ENCODE results near the gene FAF2. TPM values are rescaled to one million over a fixed set of nuclear protein-coding genes. Genes with fewer than 3 reads are reported as not detected.

FAF2 gene
- total RNA-seq, 1 experiment from 2014 or later, result 59.7 TPM

DNA sequence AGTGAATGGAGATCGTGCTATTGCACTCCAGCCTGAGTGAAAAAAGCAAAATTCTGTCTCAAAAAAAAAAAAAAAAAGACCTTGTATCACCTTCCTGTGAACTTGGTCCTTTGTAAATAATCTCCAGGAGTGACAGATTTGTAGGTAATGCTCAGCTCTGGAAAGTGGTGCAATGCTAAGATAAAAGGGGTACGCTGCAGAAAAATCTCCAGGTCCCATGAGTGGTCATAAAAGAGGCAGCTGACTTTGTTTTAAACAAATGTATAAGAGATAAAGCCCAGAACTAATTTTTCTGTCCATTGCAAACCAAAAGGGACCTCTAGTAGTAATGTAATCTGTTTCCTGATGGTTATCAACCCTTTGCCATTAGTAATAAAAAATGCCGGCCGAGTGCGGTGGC, 55.3 kb downstream of the FAF2 start:
- no peak for DNase-seq
- Histone ChIP-seq H3K4me3 (no peak overlapping the region), H3F3A (ENCODE audit: insufficient read depth, low read depth) (peaks cover 30% of the 10 kb centered on the region), H3K9me2 (ENCODE audit: insufficient read depth) (no peaks in the 10 kb centered on the region), H3K36me3 (ENCODE audit: low read depth) (peaks cover 39% of the 10 kb centered on the region), H3K27ac (no peak overlapping the region), H3K4me2 (no peak overlapping the region), H2AFZ (no peak overlapping the region), H3K79me2 (ENCODE audit: low read depth) (peaks cover 4% of the 10 kb centered on the region; the same call in 1 of the 2 replicates), H4K20me1 (ENCODE audit: insufficient read depth) (peaks cover 9% of the 10 kb centered on the region; the same call in 1 of the 2 replicates), H3K27me3 (ENCODE audit: insufficient read depth, low read depth) (no peaks in the 10 kb centered on the region), H3K9me3 (ENCODE audit: insufficient read depth, low read depth) (no peaks in the 10 kb centered on the region), H3K4me1 (replicated peaks; ENCODE audit: insufficient read depth) (peaks cover 2% of the 10 kb centered on the region)
- ChIA-PET POLR2A (ENCODE audit: unreplicated experiment) (interaction anchor here (0.6 kb wide), 1 partner anchor 88 kb away, joined by 4 read pairs; no protein-coding TSS in a partner anchor), CTCF (no interaction called here)
- TF ChIP-seq EZH2 (IDR thresholded peaks at IDR 0.05; ENCODE audit: low read depth), result no peak
- TF ChIP-seq, protein P1, sequence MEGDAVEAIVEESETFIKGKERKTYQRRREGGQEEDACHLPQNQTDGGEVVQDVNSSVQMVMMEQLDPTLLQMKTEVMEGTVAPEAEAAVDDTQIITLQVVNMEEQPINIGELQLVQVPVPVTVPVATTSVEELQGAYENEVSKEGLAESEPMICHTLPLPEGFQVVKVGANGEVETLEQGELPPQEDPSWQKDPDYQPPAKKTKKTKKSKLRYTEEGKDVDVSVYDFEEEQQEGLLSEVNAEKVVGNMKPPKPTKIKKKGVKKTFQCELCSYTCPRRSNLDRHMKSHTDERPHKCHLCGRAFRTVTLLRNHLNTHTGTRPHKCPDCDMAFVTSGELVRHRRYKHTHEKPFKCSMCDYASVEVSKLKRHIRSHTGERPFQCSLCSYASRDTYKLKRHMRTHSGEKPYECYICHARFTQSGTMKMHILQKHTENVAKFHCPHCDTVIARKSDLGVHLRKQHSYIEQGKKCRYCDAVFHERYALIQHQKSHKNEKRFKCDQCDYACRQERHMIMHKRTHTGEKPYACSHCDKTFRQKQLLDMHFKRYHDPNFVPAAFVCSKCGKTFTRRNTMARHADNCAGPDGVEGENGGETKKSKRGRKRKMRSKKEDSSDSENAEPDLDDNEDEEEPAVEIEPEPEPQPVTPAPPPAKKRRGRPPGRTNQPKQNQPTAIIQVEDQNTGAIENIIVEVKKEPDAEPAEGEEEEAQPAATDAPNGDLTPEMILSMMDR (conservative IDR thresholded peaks at IDR 0.05), result no peak
- intact Hi-C loops (cut with micrococcal nuclease; ENCODE audit: unreplicated experiment), result no loop called here
- BruUV-seq (replicated peaks), result no TSS peak

DNA sequence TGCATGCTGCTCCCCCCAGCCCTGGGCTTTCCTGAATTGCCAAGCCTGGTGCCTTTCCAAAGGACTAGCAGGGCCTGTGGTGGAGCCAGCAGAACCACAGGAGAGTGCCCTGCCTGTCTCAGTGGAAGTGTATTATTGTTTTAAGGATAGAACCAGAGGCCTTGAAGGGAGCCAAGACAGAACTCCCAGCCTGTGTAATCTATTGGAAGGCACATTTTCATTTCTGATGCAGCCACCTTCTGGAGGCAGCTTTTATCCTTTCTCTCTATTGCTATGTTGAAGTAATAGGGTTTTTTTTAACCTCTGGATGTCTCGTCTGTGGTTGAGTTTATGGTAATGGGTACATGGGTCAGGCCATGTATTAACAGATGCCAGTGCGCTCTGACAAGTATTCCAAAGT, 59.7 kb downstream of the FAF2 start:
- H4K20me1 ChIP-seq (ENCODE audit: insufficient read depth), result peaks cover 4% of the 10 kb centered on the region; the same call in 1 of the 2 replicates
- H3K9me2 ChIP-seq (ENCODE audit: insufficient read depth), result no peaks in the 10 kb centered on the region
- H3F3A ChIP-seq (ENCODE audit: insufficient read depth, low read depth), result peaks cover 21% of the 10 kb centered on the region; the same call in 1 of the 2 replicates
- H3K9me3 ChIP-seq (ENCODE audit: insufficient read depth, low read depth), result no peaks in the 10 kb centered on the region
- no peak overlapping the region for H3K4me2 ChIP-seq
- H3K27ac ChIP-seq, result no peak overlapping the region
- BruUV-seq (replicated peaks), result no TSS peak
- no peaks in the 10 kb centered on the region for H3K4me1 ChIP-seq (replicated peaks; ENCODE audit: insufficient read depth)
- H3K27me3 ChIP-seq (ENCODE audit: insufficient read depth, low read depth), result no peaks in the 10 kb centered on the region
- no peak for DNase-seq
- POLR2A ChIA-PET (ENCODE audit: unreplicated experiment), result no interaction called here
- H3K4me3 ChIP-seq, result no peak overlapping the region
- peaks cover 11% of the 10 kb centered on the region for H3K36me3 ChIP-seq (ENCODE audit: low read depth)
- TF ChIP-seq EZH2 (IDR thresholded peaks at IDR 0.05; ENCODE audit: low read depth), result no peak
- intact Hi-C loops (cut with micrococcal nuclease; ENCODE audit: unreplicated experiment), result no loop called here
- CTCF ChIA-PET, result no interaction called here
- no peak overlapping the region for H2AFZ ChIP-seq
- no peaks in the 10 kb centered on the region for H3K79me2 ChIP-seq (ENCODE audit: low read depth)

DNA sequence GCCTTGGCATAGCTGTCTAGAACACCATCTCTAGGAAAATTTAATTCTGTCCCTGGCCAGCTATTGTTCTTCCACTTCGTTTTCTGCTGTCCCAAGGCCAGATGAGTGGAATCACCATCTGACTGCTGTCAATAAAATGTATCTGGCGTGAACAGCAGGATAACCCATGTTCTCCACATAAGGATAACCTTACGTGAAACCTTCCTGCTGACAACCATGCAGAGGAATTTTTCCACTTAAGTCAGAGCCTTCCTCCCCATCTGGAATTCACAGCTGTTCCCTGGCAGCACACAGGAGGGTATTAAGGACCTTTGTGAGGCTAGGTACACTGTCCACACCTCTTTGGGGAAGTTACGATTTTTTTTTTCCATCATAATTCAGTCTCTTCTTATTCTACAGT, 60.4 kb downstream of the FAF2 start:
- Histone ChIP-seq H3K4me3 (no peak overlapping the region), H3F3A (ENCODE audit: insufficient read depth, low read depth) (peaks cover 26% of the 10 kb centered on the region; the same call in 1 of the 2 replicates), H4K20me1 (ENCODE audit: insufficient read depth) (peaks cover 4% of the 10 kb centered on the region; the same call in 1 of the 2 replicates), H3K9me2 (ENCODE audit: insufficient read depth) (no peaks in the 10 kb centered on the region), H3K27me3 (ENCODE audit: insufficient read depth, low read depth) (no peaks in the 10 kb centered on the region), H3K27ac (no peak overlapping the region), H2AFZ (no peak overlapping the region), H3K36me3 (ENCODE audit: low read depth) (peaks cover 11% of the 10 kb centered on the region), H3K9me3 (ENCODE audit: insufficient read depth, low read depth) (no peaks in the 10 kb centered on the region), H3K4me1 (replicated peaks; ENCODE audit: insufficient read depth) (no peaks in the 10 kb centered on the region), H3K79me2 (ENCODE audit: low read depth) (no peaks in the 10 kb centered on the region), H3K4me2 (no peak overlapping the region)
- DNase-seq, result no peak
- ChIA-PET CTCF (no interaction called here), POLR2A (ENCODE audit: unreplicated experiment) (interaction anchor here (0.7 kb wide), 1 partner anchor 366 kb away, joined by 9 read pairs; no protein-coding TSS in a partner anchor)
- BruUV-seq (replicated peaks), result no TSS peak
- intact Hi-C loops (cut with micrococcal nuclease; ENCODE audit: unreplicated experiment), result no loop called here
- TF ChIP-seq EZH2 (IDR thresholded peaks at IDR 0.05; ENCODE audit: low read depth), result no peak
- TF ChIP-seq, protein P1 (conservative IDR thresholded peaks at IDR 0.05), result no peak

DNA sequence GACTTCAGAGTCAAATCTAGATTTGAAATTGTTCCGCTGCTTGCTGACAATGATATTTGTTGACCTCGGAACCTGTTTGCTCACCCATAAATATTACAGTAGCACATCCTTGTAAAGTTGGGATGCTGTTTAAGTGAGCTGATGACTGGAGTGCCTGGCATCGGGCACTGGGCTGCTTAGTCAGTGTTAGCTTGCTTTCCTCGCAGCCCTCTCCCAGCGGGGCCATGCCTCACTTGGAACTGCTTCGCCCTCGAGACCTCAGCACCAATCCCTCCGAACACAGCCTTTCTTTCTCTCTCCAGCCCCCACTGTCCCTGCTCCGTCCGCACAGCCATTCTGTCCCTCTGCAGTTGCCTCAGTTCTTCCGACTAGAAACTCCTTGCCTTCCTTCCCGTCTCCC, 65.6 kb downstream of the FAF2 start:
- intact Hi-C loops (cut with micrococcal nuclease; ENCODE audit: unreplicated experiment), result no loop called here
- no peak for DNase-seq
- ChIA-PET POLR2A (ENCODE audit: unreplicated experiment) (no interaction called here), CTCF (interaction anchor here (0.6 kb wide), 1 partner anchor 92 kb away, joined by 4 read pairs; no protein-coding TSS in a partner anchor)
- Histone ChIP-seq H2AFZ (no peak overlapping the region), H3K9me2 (ENCODE audit: insufficient read depth) (no peaks in the 10 kb centered on the region), H3K4me3 (no peak overlapping the region), H3K4me1 (replicated peaks; ENCODE audit: insufficient read depth) (peaks cover 8% of the 10 kb centered on the region), H3K36me3 (ENCODE audit: low read depth) (peaks cover 4% of the 10 kb centered on the region), H3K27me3 (ENCODE audit: insufficient read depth, low read depth) (no peaks in the 10 kb centered on the region), H3K27ac (no peak overlapping the region), H3K4me2 (no peak overlapping the region), H3K9me3 (ENCODE audit: insufficient read depth, low read depth) (no peaks in the 10 kb centered on the region), H4K20me1 (ENCODE audit: insufficient read depth) (no peaks in the 10 kb centered on the region), H3F3A (ENCODE audit: insufficient read depth, low read depth) (peaks cover 18% of the 10 kb centered on the region; the same call in 1 of the 2 replicates), H3K79me2 (ENCODE audit: low read depth) (no peaks in the 10 kb centered on the region)
- BruUV-seq (replicated peaks), result no TSS peak
- TF ChIP-seq, protein P1 (conservative IDR thresholded peaks at IDR 0.05), result no peak
- no peak for TF ChIP-seq EZH2 (IDR thresholded peaks at IDR 0.05; ENCODE audit: low read depth)
